Lower leg skin (tissue), 3 donors: ENCODE data around the gene KRTAP5-6.

Experiments
- POLR2A ChIP-seq, 2 donors: fragments of 450-650 bp; IDR thresholded peaks; one replicate each; pipeline ENCODE4 v1.6.1; 2016 to 2017; ENCODE audit warnings: antibody characterized with exemption in 2 of 2, mild to moderate bottlenecking in 1 of 2, moderate library complexity in 1 of 2
- TF ChIP-seq, protein P1 (sequence below), 3 donors: fragments of 450-650 bp; IDR thresholded peaks; one replicate each; pipeline ENCODE4 v1.5.1; 2016; ENCODE audit warnings: antibody characterized with exemption in 3 of 3, mild to moderate bottlenecking in 3 of 3, moderate library complexity in 2 of 3

DNA sequence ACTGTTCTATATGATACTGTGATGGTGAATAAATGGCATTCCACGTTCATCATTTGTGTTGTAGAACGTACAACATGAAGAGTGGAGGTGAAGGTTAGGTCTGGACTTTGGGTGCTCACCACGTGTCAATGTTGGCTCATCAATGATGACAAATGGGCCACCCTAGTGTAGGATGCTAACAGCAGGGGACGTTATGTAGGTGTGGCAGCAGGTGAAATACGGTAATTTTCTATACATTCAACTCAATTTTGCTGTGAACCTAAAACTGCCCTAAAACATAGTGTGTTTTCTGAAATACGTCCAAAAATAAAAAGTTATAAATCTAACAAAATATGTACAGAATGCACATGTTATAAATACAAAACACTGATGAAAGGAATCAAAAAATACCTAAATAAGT is 6.2 kb downstream of the KRTAP5-6 start:
- TF ChIP-seq, protein P1, sequence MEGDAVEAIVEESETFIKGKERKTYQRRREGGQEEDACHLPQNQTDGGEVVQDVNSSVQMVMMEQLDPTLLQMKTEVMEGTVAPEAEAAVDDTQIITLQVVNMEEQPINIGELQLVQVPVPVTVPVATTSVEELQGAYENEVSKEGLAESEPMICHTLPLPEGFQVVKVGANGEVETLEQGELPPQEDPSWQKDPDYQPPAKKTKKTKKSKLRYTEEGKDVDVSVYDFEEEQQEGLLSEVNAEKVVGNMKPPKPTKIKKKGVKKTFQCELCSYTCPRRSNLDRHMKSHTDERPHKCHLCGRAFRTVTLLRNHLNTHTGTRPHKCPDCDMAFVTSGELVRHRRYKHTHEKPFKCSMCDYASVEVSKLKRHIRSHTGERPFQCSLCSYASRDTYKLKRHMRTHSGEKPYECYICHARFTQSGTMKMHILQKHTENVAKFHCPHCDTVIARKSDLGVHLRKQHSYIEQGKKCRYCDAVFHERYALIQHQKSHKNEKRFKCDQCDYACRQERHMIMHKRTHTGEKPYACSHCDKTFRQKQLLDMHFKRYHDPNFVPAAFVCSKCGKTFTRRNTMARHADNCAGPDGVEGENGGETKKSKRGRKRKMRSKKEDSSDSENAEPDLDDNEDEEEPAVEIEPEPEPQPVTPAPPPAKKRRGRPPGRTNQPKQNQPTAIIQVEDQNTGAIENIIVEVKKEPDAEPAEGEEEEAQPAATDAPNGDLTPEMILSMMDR (IDR thresholded peaks at IDR 0.05) = no peak
- TF ChIP-seq POLR2A (IDR thresholded peaks at IDR 0.05) = no peak
